OCI-LY7 (cell line): ENCODE data around the gene TRABD2B.

Experiments used
- CTCF ChIP-seq: fragments of 200-600 bp; sonication (generic); conservative IDR thresholded peaks from 2 replicates; pipeline ENCODE4 v1.5.1; 2014; ENCODE audit warnings: mild to moderate bottlenecking, antibody characterized with exemption, low read length, moderate library complexity, mixed read lengths
- EZH2phosphoT487 ChIP-seq: fragments of 200-600 bp; sonication (generic); IDR thresholded peaks from 2 replicates; pipeline ENCODE4 v1.6.1; 2018; ENCODE audit warnings: low read depth, borderline replicate concordance, mild to moderate bottlenecking, mixed run types, antibody characterized with exemption, low read length, moderate library complexity, mixed read lengths

GRCh38 chr1:47725511-47725991, 271.6 kb downstream of the TRABD2B start:
- TF ChIP-seq CTCF (no peak), EZH2phosphoT487 (no peak)
